ENCODE measurements around the gene ALAS1.

DNA sequence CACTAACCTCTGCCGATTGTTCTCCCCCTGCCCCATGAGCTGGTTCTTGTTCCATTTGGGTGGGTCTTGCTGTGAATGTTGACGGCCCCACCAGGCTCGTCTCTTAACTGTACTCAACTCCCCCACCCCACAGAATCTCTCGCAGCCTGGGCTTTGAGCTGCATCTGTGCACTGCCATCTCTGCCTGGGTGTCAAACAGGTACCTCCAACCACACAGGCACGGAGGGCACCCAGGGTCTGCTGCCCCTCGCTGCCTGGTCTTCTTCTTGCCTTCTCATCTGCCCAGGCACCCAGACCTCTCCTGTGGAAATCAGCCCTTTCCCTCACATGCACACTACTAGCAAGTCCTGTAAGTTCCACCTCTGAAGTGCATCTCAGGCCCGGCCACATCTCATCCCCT lies 17.4 kb downstream of the ALAS1 start:
- TF ChIP-seq, protein P1, sequence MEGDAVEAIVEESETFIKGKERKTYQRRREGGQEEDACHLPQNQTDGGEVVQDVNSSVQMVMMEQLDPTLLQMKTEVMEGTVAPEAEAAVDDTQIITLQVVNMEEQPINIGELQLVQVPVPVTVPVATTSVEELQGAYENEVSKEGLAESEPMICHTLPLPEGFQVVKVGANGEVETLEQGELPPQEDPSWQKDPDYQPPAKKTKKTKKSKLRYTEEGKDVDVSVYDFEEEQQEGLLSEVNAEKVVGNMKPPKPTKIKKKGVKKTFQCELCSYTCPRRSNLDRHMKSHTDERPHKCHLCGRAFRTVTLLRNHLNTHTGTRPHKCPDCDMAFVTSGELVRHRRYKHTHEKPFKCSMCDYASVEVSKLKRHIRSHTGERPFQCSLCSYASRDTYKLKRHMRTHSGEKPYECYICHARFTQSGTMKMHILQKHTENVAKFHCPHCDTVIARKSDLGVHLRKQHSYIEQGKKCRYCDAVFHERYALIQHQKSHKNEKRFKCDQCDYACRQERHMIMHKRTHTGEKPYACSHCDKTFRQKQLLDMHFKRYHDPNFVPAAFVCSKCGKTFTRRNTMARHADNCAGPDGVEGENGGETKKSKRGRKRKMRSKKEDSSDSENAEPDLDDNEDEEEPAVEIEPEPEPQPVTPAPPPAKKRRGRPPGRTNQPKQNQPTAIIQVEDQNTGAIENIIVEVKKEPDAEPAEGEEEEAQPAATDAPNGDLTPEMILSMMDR (IDR thresholded peaks at IDR 0.05), result no peak
- TF ChIP-seq EP300 (IDR thresholded peaks at IDR 0.05) (no peak), POLR2AphosphoS5 (IDR thresholded peaks at IDR 0.05) (no peak)
